ENCODE measurements around the gene APBA2.

APBA2 gene

GRCh38 chr15:29120593-29121368 is 235.0 kb downstream of the APBA2 start:
- no peak for DNase-seq (ENCODE audit: low spot score)

- DNase-seq (ENCODE audit: low spot score) = no peak
These were observed 235.5 kb downstream of the APBA2 start for GRCh38 chr15:29121369-29121656.

- no peak for DNase-seq (ENCODE audit: low spot score)
These were observed 236.1 kb downstream of the APBA2 start for GRCh38 chr15:29121907-29122306.

- no peak for DNase-seq (ENCODE audit: low spot score)
These were observed 236.7 kb downstream of the APBA2 start for GRCh38 chr15:29122506-29122905.

- no peak for DNase-seq (ENCODE audit: low spot score)
These were observed 237.4 kb downstream of the APBA2 start for GRCh38 chr15:29123171-29123570.

GRCh38 chr15:29123991-29124390 is 238.2 kb downstream of the APBA2 start:
- no peak for DNase-seq (ENCODE audit: low spot score)

- DNase-seq (ENCODE audit: low spot score) = no peak
These were observed 239.0 kb downstream of the APBA2 start for GRCh38 chr15:29124581-29125381.

GRCh38 chr15:29125382-29126207 is 239.8 kb downstream of the APBA2 start:
- no peak for DNase-seq (ENCODE audit: low spot score)

GRCh38 chr15:29126208-29126536 is 240.4 kb downstream of the APBA2 start:
- DNase-seq (ENCODE audit: low spot score) = no peak

GRCh38 chr15:29126821-29127461 is 241.2 kb downstream of the APBA2 start:
- DNase-seq (ENCODE audit: low spot score) = no peak

GRCh38 chr15:29127506-29128430 is 242.0 kb downstream of the APBA2 start:
- no peak for DNase-seq (ENCODE audit: low spot score)

- DNase-seq (ENCODE audit: low spot score) = no peak
These were observed 242.9 kb downstream of the APBA2 start for GRCh38 chr15:29128671-29129070.

GRCh38 chr15:29129221-29129620 is 243.4 kb downstream of the APBA2 start:
- DNase-seq (ENCODE audit: low spot score) = no peak

GRCh38 chr15:29129926-29130325 is 244.2 kb downstream of the APBA2 start:
- DNase-seq (ENCODE audit: low spot score) = no peak

GRCh38 chr15:29130476-29130875 is 244.7 kb downstream of the APBA2 start:
- no peak for DNase-seq (ENCODE audit: low spot score)

GRCh38 chr15:29130951-29131839 is 245.4 kb downstream of the APBA2 start:
- no peak for DNase-seq (ENCODE audit: low spot score)

GRCh38 chr15:29131840-29132420 is 246.2 kb downstream of the APBA2 start:
- no peak for DNase-seq (ENCODE audit: low spot score)

- DNase-seq (ENCODE audit: low spot score) = no peak
These were observed 247.0 kb downstream of the APBA2 start for GRCh38 chr15:29132735-29133181.

- no peak for DNase-seq (ENCODE audit: low spot score)
These were observed 247.5 kb downstream of the APBA2 start for GRCh38 chr15:29133321-29133720.

- DNase-seq (ENCODE audit: low spot score) = no peak
These were observed 248.0 kb downstream of the APBA2 start for GRCh38 chr15:29133791-29134190.

All from kidney tubule cell (primary cell).